ENCODE measurements around the gene SDHAF1.
A peak's percentile ranks its signal among the peaks of the same experiment; 100 is the strongest.
"Not testable (repeated sequence)": the region's sequence is repeated elsewhere in the genome, so short reads cannot be mapped to it uniquely, and the experiment has no call there.

Gene SDHAF1

DNA sequence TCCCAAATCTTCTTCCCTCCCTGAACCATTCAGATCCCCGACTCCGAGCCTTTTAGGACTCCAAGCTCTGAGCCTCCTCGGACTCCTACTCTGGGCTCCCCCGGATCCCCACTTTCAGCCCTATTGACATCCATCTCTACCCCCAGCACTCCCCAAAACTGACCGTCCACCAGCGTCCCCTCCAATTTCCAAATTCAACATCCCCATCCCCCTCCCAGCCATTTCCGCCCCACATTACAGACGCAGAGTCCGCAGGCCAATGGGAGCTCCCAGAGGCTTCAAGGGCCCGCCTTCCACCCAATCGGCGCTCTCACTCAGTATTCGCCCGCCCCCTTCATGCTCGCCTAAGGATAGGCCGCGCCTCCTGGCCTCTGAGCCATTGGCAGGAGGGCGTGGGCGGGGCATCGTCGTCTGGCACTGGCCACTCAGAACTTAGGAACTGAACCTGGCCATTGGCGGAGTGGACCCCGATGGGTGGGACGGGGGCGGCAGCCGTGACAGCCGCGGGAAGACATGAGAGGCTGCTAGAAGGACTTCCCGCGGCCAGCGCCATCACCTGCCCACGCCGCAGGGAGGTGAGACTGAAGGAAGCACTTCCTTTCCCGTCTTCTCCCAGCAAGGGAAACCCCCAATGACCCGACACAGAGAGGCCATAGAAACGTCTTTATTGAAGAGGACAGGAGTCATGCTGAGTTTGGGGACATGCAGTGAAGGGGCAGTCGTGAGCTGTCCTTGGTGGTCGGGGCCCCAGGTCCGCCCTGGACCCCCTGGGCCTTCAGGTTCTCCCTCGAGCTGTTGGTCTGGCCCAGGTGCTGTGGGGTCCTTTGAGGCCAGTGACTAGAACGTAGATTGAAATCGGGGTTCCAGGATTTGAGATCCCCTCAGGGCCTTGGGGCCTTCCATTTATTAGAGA is 19.3 kb downstream of the SDHAF1 start, which contains the start of gene ALKBH6:
Gene ALKBH6 (minus strand): TSS at position 202 of the 913 bp plus-strand sequence. CDS start 816 bp downstream, outside the sequence.
- peak; percentile 98 for DNase-seq (ENCODE audit: low read depth)

DNA sequence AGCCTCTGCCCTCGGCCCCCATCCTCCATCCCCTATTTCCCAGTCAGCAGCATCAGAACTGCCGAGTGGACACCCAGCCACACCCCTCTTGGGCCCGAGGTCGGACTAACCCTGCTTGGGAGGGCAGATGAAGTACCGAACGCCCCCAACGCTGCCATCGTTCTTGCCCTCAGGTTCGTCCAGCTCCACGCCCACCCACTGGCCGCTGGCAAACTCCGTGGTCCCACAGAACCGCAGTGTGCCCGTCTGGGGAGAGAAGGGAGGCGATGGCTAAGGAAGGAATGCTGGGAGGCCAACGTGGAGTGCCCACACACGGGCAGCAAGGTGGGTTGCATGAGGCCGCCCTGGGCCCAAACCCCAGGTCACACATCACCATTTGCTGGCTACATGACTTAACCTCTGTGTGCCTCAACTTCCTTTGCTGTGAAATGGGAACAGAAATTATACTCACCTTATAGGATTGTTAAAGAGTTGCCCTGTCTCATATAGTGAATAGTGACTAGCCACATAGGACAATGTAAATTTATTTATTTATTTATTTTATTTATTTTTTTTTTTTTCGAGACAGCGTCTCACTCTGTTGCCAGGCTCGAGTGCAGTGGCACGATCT is 24.2 kb downstream of the SDHAF1 start:
- DNase-seq (ENCODE audit: low read depth) = no peak

DNA sequence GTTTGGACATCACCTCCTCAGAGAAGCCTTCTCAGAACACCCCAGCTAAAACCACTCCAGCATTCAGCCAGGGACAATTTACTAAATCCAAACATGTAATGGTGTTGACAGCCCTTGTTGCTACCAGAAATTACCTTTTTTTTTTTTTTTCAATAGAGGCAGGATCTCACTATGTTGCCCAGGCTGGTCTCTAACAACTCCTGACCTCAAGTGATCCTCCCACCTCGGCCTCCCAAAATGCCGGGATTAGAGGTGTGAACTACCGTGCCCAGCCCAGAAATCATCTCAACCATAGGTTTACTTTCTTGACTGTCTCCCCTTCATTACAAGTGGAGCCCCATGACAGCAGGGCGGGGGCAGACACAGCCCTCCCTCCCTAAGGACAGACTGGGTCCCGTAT is 28.4 kb downstream of the SDHAF1 start:
- no peak for DNase-seq (ENCODE audit: low read depth)

DNA sequence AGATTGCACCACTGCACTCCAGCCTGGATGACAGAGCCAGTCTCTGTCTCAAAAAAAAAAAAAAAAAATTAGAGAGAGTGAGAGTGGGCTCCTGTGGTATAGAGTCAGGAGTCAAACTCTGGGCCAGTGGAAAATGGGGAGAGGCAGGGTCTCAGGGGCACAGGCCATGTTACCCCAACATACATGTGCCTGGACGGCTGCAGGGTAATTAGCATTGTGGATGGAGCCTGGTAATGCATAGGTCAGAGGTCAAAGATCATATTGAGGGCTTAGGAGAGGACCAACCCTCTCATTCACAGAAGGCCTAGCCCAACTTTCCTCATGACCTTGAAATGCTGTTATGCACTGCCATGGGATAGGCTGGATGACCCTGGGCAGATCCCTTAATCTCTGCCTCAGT is 30.6 kb downstream of the SDHAF1 start:
- DNase-seq (ENCODE audit: low read depth) = no peak

DNA sequence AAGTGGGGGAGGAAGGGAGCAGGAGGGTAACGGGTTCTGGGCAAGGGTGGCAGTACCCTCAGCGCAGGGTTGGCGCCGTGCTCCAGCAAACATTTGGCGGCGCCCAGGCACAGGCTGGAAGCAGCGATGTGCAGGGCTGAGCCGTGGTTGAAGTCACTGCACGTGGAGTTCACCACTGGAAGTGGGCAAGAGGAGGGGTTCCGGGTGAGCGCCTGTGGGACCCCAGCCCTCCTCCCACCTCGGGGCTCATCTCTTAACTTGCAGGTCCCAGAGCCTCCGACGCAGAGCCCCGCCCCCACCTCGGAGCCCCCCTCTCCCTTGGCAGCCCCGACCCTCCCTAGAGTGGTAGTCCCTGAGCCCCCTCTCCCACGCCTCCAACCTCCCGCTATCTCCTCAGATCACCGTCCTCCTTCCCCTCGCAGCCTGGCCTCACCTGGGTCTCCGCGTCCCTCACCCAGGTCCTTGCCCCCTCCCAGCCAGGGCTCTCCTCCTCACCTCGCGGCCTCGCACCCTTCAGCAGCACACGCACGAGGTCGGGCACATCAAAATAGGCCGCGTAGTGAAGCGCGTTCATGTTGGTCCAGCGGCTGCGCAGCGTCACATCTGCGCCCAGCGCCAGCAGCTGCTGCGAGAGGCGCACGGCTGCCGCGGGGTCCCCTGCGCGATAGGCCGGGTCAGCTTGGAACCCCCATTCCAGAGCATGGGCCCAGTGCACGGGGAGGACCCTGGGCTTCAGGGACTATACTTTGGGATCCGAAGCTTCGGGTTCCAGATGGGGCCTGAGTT is 31.3 kb downstream of the SDHAF1 start:
- DNase-seq (ENCODE audit: low read depth) = no peak

DNA sequence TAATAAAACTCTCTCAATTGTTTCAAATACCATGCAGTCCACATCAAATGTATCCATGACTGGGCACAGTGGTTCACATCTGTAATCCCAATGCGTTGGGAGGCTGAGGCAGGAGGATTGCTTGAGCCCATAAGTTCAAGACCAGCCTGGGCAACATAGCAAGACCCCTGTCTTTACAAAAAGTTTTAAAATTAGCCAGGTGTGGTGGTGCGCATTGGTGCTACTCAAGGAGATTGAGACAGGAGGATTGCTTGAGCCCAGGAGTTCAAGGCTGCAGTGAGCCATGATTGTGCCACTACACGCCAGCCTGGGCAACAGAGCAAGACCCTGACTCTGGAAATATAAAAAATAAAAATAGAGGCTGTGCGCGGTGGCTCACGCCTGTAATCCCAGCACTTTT is 32.7 kb downstream of the SDHAF1 start:
- no peak for DNase-seq (ENCODE audit: low read depth)

DNA sequence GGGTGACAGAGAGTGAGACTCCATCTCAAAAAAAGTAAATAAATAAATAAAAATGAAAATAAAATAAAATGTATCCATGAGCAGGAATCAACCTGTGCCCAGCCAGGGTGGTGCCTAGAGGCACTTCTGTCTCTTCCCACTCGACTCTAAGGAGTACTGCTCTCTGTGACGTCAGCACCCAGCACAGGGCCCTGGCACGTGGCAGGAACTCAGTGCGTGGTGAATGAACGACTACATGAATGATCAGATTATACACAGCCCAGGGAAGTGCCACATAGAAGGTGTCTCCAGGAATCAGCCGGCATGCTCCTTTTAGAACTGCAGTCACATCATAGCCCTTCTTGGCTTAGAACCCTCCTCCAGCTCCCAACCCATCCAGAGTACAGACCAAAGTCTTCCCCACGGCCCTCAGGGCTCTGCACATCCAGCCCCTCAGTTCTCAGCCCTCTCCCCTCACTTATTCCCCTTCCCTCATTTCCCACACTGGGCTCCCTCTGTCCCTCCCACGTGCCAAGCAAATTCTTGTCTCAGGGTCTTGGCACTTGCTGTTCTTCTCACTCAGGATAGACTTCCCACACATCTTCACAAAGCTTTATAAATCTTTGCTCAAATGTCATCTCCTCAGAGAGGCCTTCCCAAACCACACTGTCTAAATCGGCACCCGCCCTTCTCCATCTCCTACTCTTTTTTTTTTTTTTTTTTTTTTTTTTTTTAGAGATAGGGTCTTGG is 33.5 kb downstream of the SDHAF1 start:
- no peak for DNase-seq (ENCODE audit: low read depth)

DNA sequence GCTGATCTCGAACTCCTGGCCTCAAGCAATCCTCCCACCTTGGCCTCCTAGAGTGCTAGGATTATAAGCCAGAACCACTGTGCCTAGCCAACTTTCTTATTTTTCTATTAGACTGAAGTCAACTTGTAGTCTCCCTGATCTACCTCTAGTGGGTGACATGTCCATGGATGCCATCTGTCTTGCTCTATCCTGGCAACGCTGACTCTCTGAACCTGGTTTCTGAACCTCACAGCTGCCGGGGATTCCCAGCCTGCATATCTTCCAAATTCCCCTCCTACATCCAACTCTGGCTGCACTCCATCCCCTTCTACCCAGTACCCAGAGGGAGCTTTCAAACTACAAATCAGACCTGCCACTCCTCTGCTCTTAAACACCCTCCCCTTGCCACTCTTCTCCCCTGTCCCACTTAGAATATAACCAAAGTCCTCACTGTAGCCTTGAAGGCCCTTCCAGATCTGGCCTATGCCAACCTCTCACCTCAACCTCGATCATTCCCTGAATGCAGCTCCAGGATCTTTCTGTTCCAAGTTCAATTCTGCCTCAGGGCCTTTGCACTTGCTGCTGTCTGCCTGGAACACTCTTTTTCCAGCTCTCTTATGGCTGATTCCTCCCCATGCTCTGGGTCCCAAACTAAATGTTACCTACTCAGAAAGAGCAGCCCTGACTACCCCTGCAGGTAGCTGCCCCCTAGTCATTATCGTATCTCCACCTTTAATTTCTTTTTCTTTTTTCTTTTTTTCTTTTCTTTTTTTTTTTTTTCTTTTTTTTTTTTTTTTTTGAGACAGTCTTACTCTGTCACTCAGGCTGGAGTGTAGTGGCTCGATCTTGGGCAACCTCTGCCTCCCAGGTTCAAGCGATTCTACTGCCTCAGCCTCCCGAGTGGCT is 35.5 kb downstream of the SDHAF1 start:
- peak; percentile 66 for DNase-seq (ENCODE audit: low read depth)

DNA sequence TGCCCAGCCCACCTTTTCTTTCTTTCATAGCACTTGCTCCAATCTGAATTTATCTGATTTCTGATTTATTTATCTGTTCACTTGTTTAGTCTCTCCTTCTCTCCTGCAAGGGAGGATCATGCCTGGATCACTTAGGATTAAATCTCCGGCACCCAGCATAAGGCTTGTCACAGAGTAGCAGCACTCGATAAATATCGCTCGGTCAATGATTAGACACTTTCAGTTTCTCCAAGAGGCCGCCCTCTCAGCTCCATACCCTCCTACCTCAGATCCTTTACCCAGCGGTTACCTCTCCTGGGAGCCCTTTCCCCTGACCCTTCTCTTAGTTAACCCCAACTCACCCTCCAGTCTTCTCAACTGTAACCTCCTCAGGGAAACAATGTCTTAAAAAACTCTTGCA is 36.3 kb downstream of the SDHAF1 start:
- no peak for DNase-seq (ENCODE audit: low read depth)

DNA sequence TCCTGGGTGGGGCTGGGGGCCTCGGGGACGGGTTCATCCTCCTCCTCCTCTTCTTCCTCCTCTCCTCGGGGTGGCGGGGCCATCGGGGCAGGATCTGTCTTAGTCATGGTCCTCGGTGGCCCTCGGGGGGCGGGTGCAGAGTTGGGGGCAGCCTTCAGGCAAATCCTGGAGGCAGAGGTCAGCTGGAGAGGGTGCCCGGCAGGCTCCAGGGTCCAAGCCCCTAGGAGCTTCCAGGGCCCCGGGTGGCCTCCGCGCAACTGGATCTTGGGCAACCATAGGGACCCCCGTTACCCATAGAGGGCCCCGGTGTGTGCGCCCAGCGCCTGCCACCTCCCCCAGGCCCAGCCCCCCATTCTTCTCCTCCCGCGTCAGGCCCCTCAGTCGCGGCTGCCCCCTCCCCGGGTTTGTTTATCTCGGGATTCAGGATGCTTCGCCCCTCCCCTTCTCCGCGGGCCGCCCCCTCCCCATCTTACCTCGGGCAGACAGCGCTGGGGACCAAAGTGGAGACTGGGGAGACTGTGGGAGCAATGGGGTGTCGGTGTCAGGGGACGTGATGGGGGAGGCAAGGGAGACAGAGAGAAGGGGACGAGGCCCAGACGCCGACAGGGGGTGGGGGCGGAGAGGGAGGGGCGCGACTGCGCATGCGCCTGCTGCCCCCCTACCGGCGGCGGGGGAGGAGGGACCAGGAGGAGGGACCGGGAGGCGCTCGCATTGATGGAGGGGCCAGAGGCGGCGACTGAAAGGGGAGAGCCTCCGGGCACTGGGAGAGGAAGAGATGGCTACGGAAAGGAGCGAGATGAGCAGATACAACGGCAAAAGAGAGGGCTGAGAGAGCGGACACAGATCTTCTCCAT is 37.5 kb downstream of the SDHAF1 start, which contains the start of gene CLIP3:
Gene CLIP3 (minus strand): TSS at position 623 of the 854 bp plus-strand sequence. CDS start 516 bp downstream, at position 107.
- DNase-seq (ENCODE audit: low read depth) = peak; percentile 72

DNA sequence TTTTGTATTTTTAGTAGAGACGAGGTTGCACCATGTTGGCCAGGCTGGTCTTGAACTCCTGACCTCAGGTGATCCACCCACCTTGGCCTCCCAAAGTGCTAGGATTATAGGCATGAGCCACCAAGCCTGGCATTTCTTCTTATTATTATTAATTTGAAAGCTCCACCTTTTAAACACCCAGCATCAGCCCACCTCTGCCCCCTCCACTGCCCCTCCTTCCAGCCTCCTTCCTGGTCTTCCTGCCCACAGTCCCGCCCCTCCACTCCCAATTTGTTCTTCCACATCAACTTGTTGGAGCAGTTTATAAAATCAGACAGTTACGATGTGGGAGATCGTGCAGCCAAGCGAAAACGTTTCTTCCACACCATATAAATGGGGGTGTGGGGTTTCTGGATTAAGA is 45.5 kb downstream of the SDHAF1 start:
- no peak for DNase-seq (ENCODE audit: low read depth)

DNA sequence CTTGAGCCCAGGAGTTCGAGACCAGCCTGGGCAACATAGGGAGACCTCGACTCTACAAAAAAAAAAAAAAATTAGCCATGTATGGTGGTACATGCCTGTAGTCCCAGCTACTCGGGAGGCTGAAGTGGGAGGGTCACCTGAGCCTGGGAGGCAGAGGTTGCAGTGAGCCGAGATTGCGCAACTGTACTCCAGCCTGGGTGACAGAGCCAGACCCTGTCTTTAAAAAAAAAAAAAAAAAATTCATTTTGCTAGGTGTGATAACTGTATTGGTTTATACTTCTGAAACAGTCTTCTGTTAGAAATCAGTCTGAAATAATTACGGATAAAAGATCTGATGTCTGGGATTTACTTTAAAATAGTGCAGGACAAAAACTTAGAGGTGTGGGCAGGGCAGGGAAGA is 46.1 kb downstream of the SDHAF1 start:
- DNase-seq (ENCODE audit: low read depth) = not testable (repeated sequence)

DNA sequence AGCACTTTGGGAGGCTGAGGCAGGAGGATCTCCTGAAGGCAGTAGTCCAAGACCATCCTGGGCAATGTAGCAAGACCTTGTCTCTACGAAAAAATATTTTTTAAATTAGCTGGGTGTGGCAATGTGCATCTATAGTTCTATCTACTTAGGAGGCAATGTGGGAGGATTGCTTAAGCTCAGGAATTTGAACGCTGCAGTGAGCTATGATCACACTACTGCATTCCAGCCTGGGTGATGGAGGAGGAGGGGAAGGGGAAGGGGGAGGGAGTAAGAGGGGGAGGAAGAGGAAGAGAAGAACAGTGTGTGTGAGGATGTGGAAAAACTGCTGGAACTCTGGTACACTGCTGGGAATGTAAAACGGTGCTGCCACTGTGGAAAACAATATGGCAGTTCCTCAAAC is 46.8 kb downstream of the SDHAF1 start:
- peak; percentile 91 for DNase-seq (ENCODE audit: low read depth)

DNA sequence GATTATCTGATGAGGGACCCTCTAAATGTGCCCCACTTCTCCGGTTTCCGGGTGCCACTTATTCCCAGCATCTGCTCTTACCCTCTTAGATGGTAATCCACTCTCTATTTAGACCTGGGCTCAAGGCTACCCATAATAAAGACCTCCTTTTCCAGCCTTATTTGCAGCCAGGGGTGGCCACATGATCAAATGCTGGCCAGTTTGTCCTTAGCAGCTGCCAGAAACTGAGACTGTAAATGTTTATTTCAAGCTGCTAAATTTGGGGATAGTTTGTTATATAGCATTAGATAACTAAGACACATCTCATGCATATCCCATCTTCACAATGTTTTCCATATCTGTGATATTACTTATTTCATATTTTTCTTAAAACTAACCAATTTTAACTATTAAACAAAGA is 49.0 kb downstream of the SDHAF1 start:
- no peak for DNase-seq (ENCODE audit: low read depth)

Measured in fibroblast of gingiva (primary cell).